Thoracic aorta (tissue), 2 donors: ENCODE results near the gene GATAD2B. TPM values are rescaled to one million over a fixed set of nuclear protein-coding genes. Genes with fewer than 3 reads are reported as not detected.

Experiments
- ATAC-seq: fragments of 150-250 bp; one replicate; pipeline ENCODE4 v1.8.0; 2017; ENCODE audit warnings: low read depth; ENCODE audit not compliant: insufficient number of reproducible peaks, low FRiP score
- DNase-seq: peaks from one replicate; pipeline ENCODE4 v3.0.0-alpha.2; 2020; ENCODE audit warnings: low spot score
- H3K27ac ChIP-seq, 2 donors: fragments of 200-600 bp; sonication (generic); 1 replicate in 1 of 2; 2 replicates in 1 of 2; pipeline ENCODE4 v1.5.1; 2016; ENCODE audit warnings: mild to moderate bottlenecking in 2 of 2, moderate library complexity in 2 of 2
- H3K27me3 ChIP-seq: fragments of 200-600 bp; sonication (generic); replicated peaks from 2 replicates; pipeline ENCODE4 v1.6.0; 2016; ENCODE audit warnings: mild to moderate bottlenecking; ENCODE audit not compliant: insufficient read depth
- H3K36me3 ChIP-seq: fragments of 200-600 bp; sonication (generic); one replicate; pipeline ENCODE4 v1.5.1; 2016
- H3K4me1 ChIP-seq, 2 donors: fragments of 200-600 bp; sonication (generic); 1 replicate in 1 of 2; 2 replicates in 1 of 2; pipeline versions ENCODE4 v1.5.1 to v1.6.0; 2016; ENCODE audit warnings: low read depth in 2 of 2, mild to moderate bottlenecking in 1 of 2; ENCODE audit not compliant: control insufficient read depth in 1 of 2
- H3K4me3 ChIP-seq: fragments of 200-600 bp; sonication (generic); 2 replicates; pipeline ENCODE4 v1.5.1; 2016; ENCODE audit warnings: mild to moderate bottlenecking
- H3K9me3 ChIP-seq: fragments of 200-600 bp; sonication (generic); 2 replicates; pipeline ENCODE4 v1.5.1; 2016
- CTCF ChIP-seq: fragments of 200-600 bp; sonication (generic); IDR thresholded peaks from one replicate; pipeline ENCODE4 v1.5.1; 2019; ENCODE audit warnings: antibody characterized with exemption
- total RNA-seq, 2 donors: library from RNA; depleted of rRNA; stranded (reverse); fragments of >200 nt; gene quantifications; one replicate each; pipeline versions ENCODE4 v1.1.0 to v1.2.3, GENCODE V29; 2016

GATAD2B gene
- total RNA-seq, 2 donors from 2014 or later = 22.7 to 31.5 TPM

- no peak for DNase-seq
- peaks cover 56% of the 10 kb centered on the region for H3K36me3 ChIP-seq
- peak overlapping the region in 1 of 2 donors; percentile 13 for H3K27ac ChIP-seq
- peaks cover 0 to 4% of the 10 kb centered on the region in 2 donors for H3K4me1 ChIP-seq
- no peak for TF ChIP-seq CTCF
- no peaks in the 10 kb centered on the region for H3K27me3 ChIP-seq
- H3K4me3 ChIP-seq = no peak overlapping the region
- no peaks in the 10 kb centered on the region for H3K9me3 ChIP-seq
- ATAC-seq = no peak
Measured at GRCh38 chr1:153763365-153764225, 159.2 kb downstream of the GATAD2B start.

- Histone ChIP-seq H3K27ac (no peak overlapping the region), H3K4me1 (no peaks in the 10 kb centered on the region), H3K36me3 (peaks cover 59% of the 10 kb centered on the region), H3K4me3 (no peak overlapping the region), H3K9me3 (no peaks in the 10 kb centered on the region), H3K27me3 (no peaks in the 10 kb centered on the region)
- TF ChIP-seq CTCF = no peak
- ATAC-seq = no peak
- no peak for DNase-seq
Measured at GRCh38 chr1:153760440-153760839, 162.3 kb downstream of the GATAD2B start.

Other genes with a start within 250 kb of the GATAD2B start
- gene NPR1, start 244.3 kb downstream of the GATAD2B start, total RNA-seq = 100 to 1,000 TPM; 279 to 293 TPM
- 10 to 100 TPM; 63.8 to 68.8 TPM for gene INTS3, start 194.9 kb downstream of the GATAD2B start, total RNA-seq
- 100 to 1,000 TPM in 1 of 2 donors, 10 to 100 TPM in 1; 71.7 to 116 TPM for gene SLC27A3, start 147.6 kb downstream of the GATAD2B start, total RNA-seq
- gene DENND4B, start 23.7 kb upstream of the GATAD2B start, total RNA-seq = 10 to 100 TPM; 59.0 to 82.7 TPM
- 10 to 100 TPM; 22.6 to 92.7 TPM for gene CRTC2, start 35.6 kb upstream of the GATAD2B start, total RNA-seq
- gene SLC39A1, start 40.6 kb upstream of the GATAD2B start, total RNA-seq = 100 to 1,000 TPM; 102 to 136 TPM
- gene CREB3L4, start 44.9 kb upstream of the GATAD2B start, total RNA-seq = 10 to 100 TPM in 1 of 2 donors, 1 to 10 TPM in 1; 3.2 to 11.1 TPM
- 100 to 1,000 TPM; 184 to 266 TPM for gene JTB, start 54.7 kb upstream of the GATAD2B start, total RNA-seq
- 10 to 100 TPM; 36.0 to 48.3 TPM for gene RAB13, start 63.4 kb upstream of the GATAD2B start, total RNA-seq
- gene RPS27, start 67.8 kb upstream of the GATAD2B start, total RNA-seq = 1,000 to 10,000 TPM; 1,129 to 1,416 TPM
- gene NUP210L, start 232.1 kb upstream of the GATAD2B start, total RNA-seq = under 1 TPM; 0.14 to 0.41 TPM